HEK293 (cell line): ENCODE data around the gene RNF13.

Source experiments
- CTCF ChIA-PET: fragments of 350-600 bp; formaldehyde crosslinking; extraction: SDS; loops from one replicate; lab custom pipeline; 2021; ENCODE audit warnings: antibody characterized with exemption; lab: Yijun Ruan, JAX
- POLR2A ChIA-PET: fragments of 300-600 bp; formaldehyde crosslinking; extraction: SDS; loops from one replicate; lab custom pipeline; 2020; ENCODE audit warnings: antibody characterized with exemption, inconsistent platforms; lab: Yijun Ruan, JAX
- H3K27ac ChIP-seq: fragments of 200-500 bp; sonication (Bioruptor generic); 2 replicates; pipeline ENCODE4 v1.5.1; 2014; ENCODE audit warnings: low read depth, low read length, control low read depth, inconsistent platforms; ENCODE audit errors: extremely low read depth
- H3K36me3 ChIP-seq, 2 experiments: fragments of 200-500 bp in 1 of 2; sonication (Bioruptor generic) in 1 of 2; 1 replicate in 1 of 2; 2 replicates in 1 of 2; pipeline ENCODE4 v1.5.1; 2014 to 2017; ENCODE audit warnings: inconsistent platforms in 2 of 2, low read length in 2 of 2; ENCODE audit not compliant: control insufficient read depth in 2 of 2, insufficient read depth in 1 of 2
- H3K4me1 ChIP-seq: fragments of 200-500 bp; sonication (Bioruptor generic); 2 replicates; pipeline ENCODE4 v1.5.1; 2014; ENCODE audit warnings: mild to moderate bottlenecking, low read length, inconsistent platforms; ENCODE audit not compliant: control insufficient read depth, insufficient read depth
- H3K4me3 ChIP-seq: 2 replicates; pipeline ENCODE4 v1.5.1; 2011; ENCODE audit warnings: low read depth, mild to moderate bottlenecking, control low read depth, low read length, moderate library complexity
- H3K9me3 ChIP-seq: fragments of 200-500 bp; sonication (Bioruptor generic); 2 replicates; pipeline ENCODE4 v1.5.1; 2014; ENCODE audit warnings: low read depth, low read length, inconsistent platforms; ENCODE audit not compliant: control insufficient read depth, insufficient read depth
- ELK4 ChIP-seq: IDR thresholded peaks from 2 replicates; pipeline ENCODE4 v1.6.1; 2011; ENCODE audit warnings: mild to moderate bottlenecking, low read depth, low read length, borderline replicate concordance
- GLI2 ChIP-seq: fragments of 450-650 bp; formaldehyde crosslinking; IDR thresholded peaks from 2 replicates; pipeline ENCODE4; 2017; ENCODE audit warnings: missing biosample characterization, missing genetic modification characterization, low read depth, borderline replicate concordance
- PRDM1 ChIP-seq: fragments of 450-650 bp; formaldehyde crosslinking; IDR thresholded peaks from 2 replicates; pipeline ENCODE4; 2016; ENCODE audit warnings: missing biosample characterization, missing genetic modification characterization
- REST ChIP-seq: fragments of 450-650 bp; formaldehyde crosslinking; IDR thresholded peaks from 2 replicates; pipeline ENCODE4 v1.5.1; 2016; ENCODE audit warnings: missing biosample characterization, missing genetic modification characterization
- SETDB1 ChIP-seq: IDR thresholded peaks from one replicate; pipeline ENCODE4 v1.6.1; 2017; ENCODE audit warnings: mild to moderate bottlenecking, low read length, moderate library complexity, mixed read lengths; ENCODE audit not compliant: insufficient read length
- ZFP3 ChIP-seq: fragments of 450-650 bp; formaldehyde crosslinking; IDR thresholded peaks from 2 replicates; pipeline ENCODE4 v1.5.1; 2016; ENCODE audit warnings: low read depth, missing biosample characterization, missing genetic modification characterization
- ZNF114 ChIP-seq: fragments of 450-650 bp; formaldehyde crosslinking; IDR thresholded peaks from 2 replicates; pipeline ENCODE4 v1.5.0; 2017; ENCODE audit warnings: missing biosample characterization, missing genetic modification characterization
- ZNF280D ChIP-seq: fragments of 450-650 bp; formaldehyde crosslinking; IDR thresholded peaks from 2 replicates; pipeline ENCODE4 v1.5.1; 2016; ENCODE audit warnings: missing biosample characterization, missing genetic modification characterization
- ZNF292 ChIP-seq: fragments of 450-650 bp; formaldehyde crosslinking; IDR thresholded peaks from 2 replicates; pipeline ENCODE4 v1.5.1; 2016; ENCODE audit warnings: low read depth, missing biosample characterization, missing genetic modification characterization, borderline replicate concordance
- ZNF335 ChIP-seq: fragments of 450-650 bp; formaldehyde crosslinking; conservative IDR thresholded peaks from 2 replicates; pipeline ENCODE4 v1.5.1; 2016; ENCODE audit warnings: missing biosample characterization, missing genetic modification characterization
- ZNF629 ChIP-seq: fragments of 450-650 bp; formaldehyde crosslinking; IDR thresholded peaks from 2 replicates; pipeline ENCODE4 v1.5.1; 2017; ENCODE audit warnings: missing biosample characterization, missing genetic modification characterization
- ZNF792 ChIP-seq: fragments of 450-650 bp; formaldehyde crosslinking; IDR thresholded peaks from 2 replicates; pipeline ENCODE4 v1.5.1; 2016; ENCODE audit warnings: missing biosample characterization, missing genetic modification characterization
- ZSCAN16 ChIP-seq: fragments of 450-650 bp; formaldehyde crosslinking; IDR thresholded peaks from 2 replicates; pipeline ENCODE4 v1.5.1; 2016; ENCODE audit warnings: missing biosample characterization, missing genetic modification characterization
- ZXDB ChIP-seq: fragments of 450-650 bp; formaldehyde crosslinking; IDR thresholded peaks from 2 replicates; pipeline ENCODE4 v1.5.1; 2016; ENCODE audit warnings: missing biosample characterization, missing genetic modification characterization

RNF13 gene

GRCh38 chr3:149813367-149814281 is 609 bp downstream of the RNF13 start:
- no peaks in the 10 kb centered on the region; the same call in 1 of the 2 replicates for H3K4me1 ChIP-seq
- POLR2A ChIA-PET, result no interaction called here
- CTCF ChIA-PET, result interaction anchor here (0.6 to 1.4 kb wide), 5 partner anchors 10 to 61 kb away, joined by 3 to 4 read pairs (median 3); no protein-coding TSS in a partner anchor
- H3K27ac ChIP-seq, result peak overlapping the region; percentile 92
- TF ChIP-seq ELK4 (no peak), REST (tag by site-specific recombination) (peak; percentile 89), ZNF114 (tag by site-specific recombination) (no peak), ZSCAN16 (no peak), PRDM1 (tag by site-specific recombination) (peak; percentile 50; the same call in 1 of the 2 replicates), ZNF335 (tag by site-specific recombination) (peak; percentile 89), ZNF292 (tag by site-specific recombination) (no peak), ZNF280D (tag by site-specific recombination) (no peak), GLI2 (tag by site-specific recombination) (no peak), ZXDB (peak; percentile 13; the same call in 1 of the 2 replicates), ZFP3 (tag by site-specific recombination) (no peak), ZNF792 (no peak), SETDB1 (no peak)
- H3K36me3 ChIP-seq, result no peaks in the 10 kb centered on the region
- no peaks in the 10 kb centered on the region for H3K9me3 ChIP-seq
- H3K4me3 ChIP-seq, result peak overlapping the region; percentile 91

- TF ChIP-seq ZNF629 (tag by site-specific recombination), result no peak
- H3K4me1 ChIP-seq, result no peaks in the 10 kb centered on the region; the same call in none of the 2 replicates
- H3K27ac ChIP-seq, result no peak overlapping the region
- no peaks in the 10 kb centered on the region for H3K9me3 ChIP-seq
- no peaks in the 10 kb centered on the region for H3K36me3 ChIP-seq
- no peak overlapping the region for H3K4me3 ChIP-seq
- CTCF ChIA-PET, result interaction anchor here (0.5 to 1.2 kb wide), 4 partner anchors 11 to 98 kb away, joined by 3 to 6 read pairs (median 4); no protein-coding TSS in a partner anchor
- POLR2A ChIA-PET, result no interaction called here
These were observed 2.3 kb downstream of the RNF13 start for GRCh38 chr3:149815321-149815720.
